Keratinocyte (primary cell): ENCODE results near the gene PTPN21. TPM values are rescaled to one million over a fixed set of nuclear protein-coding genes. Genes with fewer than 3 reads are reported as not detected.

ENCODE experiments used
- DNase-seq: peaks from one replicate; pipeline ENCODE4 v3.0.0-alpha.2; 2011; ENCODE audit warnings: low read depth, missing footprints, low spot score
- FAIRE-seq: peaks from 2 replicates; lab custom pipeline; 2011; peaks lifted over from hg19 to GRCh38; lab: Jason Lieb, UNC
- H2AFZ ChIP-seq: 2 replicates; pipeline ENCODE4 v1.6.0; 2012; ENCODE audit warnings: low read length, control low read depth, inconsistent platforms; ENCODE audit not compliant: control insufficient read depth
- H3K27ac ChIP-seq: 2 replicates; pipeline ENCODE4 v1.5.1; 2011; ENCODE audit warnings: low read length; ENCODE audit not compliant: control insufficient read depth, insufficient read depth
- H3K27me3 ChIP-seq: 3 replicates; pipeline ENCODE4 v1.6.0; 2011; ENCODE audit warnings: low read length; ENCODE audit not compliant: control insufficient read depth, insufficient read depth; ENCODE audit errors: extremely low read depth
- H3K36me3 ChIP-seq, 2 experiments: 2 replicates in 1 of 2; 3 replicates in 1 of 2; pipeline ENCODE4 v1.5.1; 2011; ENCODE audit warnings: low read length in 2 of 2, mild to moderate bottlenecking in 1 of 2; ENCODE audit not compliant: control insufficient read depth in 2 of 2, insufficient read depth in 2 of 2; ENCODE audit errors: extremely low read depth in 1 of 2
- H3K4me1 ChIP-seq: 3 replicates; pipeline ENCODE4 v1.5.1; 2011; ENCODE audit warnings: low read length; ENCODE audit not compliant: control insufficient read depth, insufficient read depth; ENCODE audit errors: extremely low read depth
- H3K4me2 ChIP-seq: 3 replicates; pipeline ENCODE4 v1.6.0; 2011; ENCODE audit warnings: low read depth, low read length; ENCODE audit not compliant: control insufficient read depth, insufficient read depth; ENCODE audit errors: extremely low read depth
- H3K4me3 ChIP-seq, 3 experiments: fragments of 200-600 bp in 1 of 3; sonication (generic) in 1 of 3; 2 replicates in 2 of 3; 3 replicates in 1 of 3; pipeline ENCODE4 v1.5.1; 2011 to 2016; ENCODE audit warnings: low read length in 3 of 3, mild to moderate bottlenecking in 3 of 3, control low read depth in 2 of 3, inconsistent platforms in 1 of 3, low read depth in 1 of 3, mixed read lengths in 1 of 3, mixed run types in 1 of 3, moderate library complexity in 1 of 3; ENCODE audit not compliant: control insufficient read depth in 2 of 3, insufficient read depth in 2 of 3; ENCODE audit errors: extremely low read depth in 1 of 3
- H3K79me2 ChIP-seq: 2 replicates; pipeline ENCODE4 v1.6.0; 2012; ENCODE audit warnings: low read length; ENCODE audit not compliant: control insufficient read depth, insufficient read depth
- H3K9ac ChIP-seq: 3 replicates; pipeline ENCODE4 v1.6.0; 2011; ENCODE audit warnings: low read length; ENCODE audit not compliant: control insufficient read depth, insufficient read depth; ENCODE audit errors: extremely low read depth
- H3K9me1 ChIP-seq: 3 replicates; pipeline ENCODE4 v1.6.0; 2011; ENCODE audit warnings: low read length; ENCODE audit not compliant: control insufficient read depth, insufficient read depth; ENCODE audit errors: extremely low read depth
- H3K9me3 ChIP-seq: 2 replicates; pipeline ENCODE4 v1.5.1; 2012; ENCODE audit warnings: low read depth, low read length; ENCODE audit not compliant: control insufficient read depth
- H4K20me1 ChIP-seq: 3 replicates; pipeline ENCODE4 v1.6.0; 2011; ENCODE audit warnings: low read length; ENCODE audit not compliant: control insufficient read depth, insufficient read depth; ENCODE audit errors: extremely low read depth
- CTCF ChIP-seq, 3 experiments: IDR thresholded peaks in 1 of 3; conservative IDR thresholded peaks in 1 of 3; optimal IDR thresholded peaks in 1 of 3; 2 replicates in 2 of 3; 3 replicates in 1 of 3; pipeline versions ENCODE3 to v1.5.1; 2011; ENCODE audit warnings: low read length in 3 of 3, mild to moderate bottlenecking in 3 of 3, moderate library complexity in 2 of 3, control low read depth in 1 of 3, inconsistent platforms in 1 of 3; ENCODE audit not compliant: insufficient read depth in 2 of 3; ENCODE audit errors: extremely low read depth in 1 of 3
- EZH2 ChIP-seq: IDR thresholded peaks from one replicate; pipeline ENCODE4 v1.6.1; 2012; ENCODE audit warnings: inconsistent platforms, mild to moderate bottlenecking, low read length, moderate library complexity
- dilution Hi-C: fragments of 300-500 bp; cut with MboI; formaldehyde crosslinking; loops from one replicate; pipeline ENCODE4 v1.7.0; 2020; ENCODE audit warnings: low sequenced_read_pairs; ENCODE audit not compliant: extremely low pct_ligation_motif_present
- polyA plus RNA-seq, 5 experiments: library from polyadenylated mRNA; depleted of rRNA in 3 of 5; stranded (reverse) in 3 of 5; stranded (forward) in 1 of 5; unstranded in 1 of 5; fragments of >200 nt; gene quantifications; 1 replicate in 1 of 5; 2 replicates in 3 of 5; 3 replicates in 1 of 5; pipeline versions ENCODE4 v1.2.1 to v1.2.3, GENCODE V29; 2011 to 2012; ENCODE audit warnings: missing spikeins in 2 of 5, low read depth in 1 of 5, low replicate concordance in 1 of 5

Gene PTPN21
- polyA plus RNA-seq, 1 donor (not counting 4 experiments of a cell fraction or from before 2014, with no cell fraction given): 7.4 TPM

- no peaks in the 10 kb centered on the region for H3K9me3 ChIP-seq
- TF ChIP-seq CTCF (optimal IDR thresholded peaks at IDR 0.05 in 1 of 3, IDR thresholded peaks at IDR 0.05 in 1 of 3, conservative IDR thresholded peaks at IDR 0.05 in 1 of 3; ENCODE audit: extremely low read depth in 1 of 3, insufficient read depth in 2 of 3, low read length in 3 of 3) (no peak), EZH2 (no peak)
- no peaks in the 10 kb centered on the region for H3K4me1 ChIP-seq
- FAIRE-seq (no peak), DNase-seq (no peak)
- no peaks in the 10 kb centered on the region for H3K79me2 ChIP-seq
- H3K27ac ChIP-seq: no peak overlapping the region
- no peaks in the 10 kb centered on the region for H3K27me3 ChIP-seq
- H3K9me1 ChIP-seq: no peaks in the 10 kb centered on the region
- dilution Hi-C loops: no loop called here
- no peak overlapping the region for H3K9ac ChIP-seq
- no peak overlapping the region for H2AFZ ChIP-seq
- H3K4me3 ChIP-seq: no peak overlapping the region
- H3K36me3 ChIP-seq: peaks cover 15 to 19% of the 10 kb centered on the region in 2 experiments
- no peaks in the 10 kb centered on the region for H4K20me1 ChIP-seq
- H3K4me2 ChIP-seq: no peak overlapping the region
Observed at GRCh38 chr14:88468406-88468805, 86.4 kb downstream of the PTPN21 start.

GRCh38 chr14:88463318-88463717 lies 91.5 kb downstream of the PTPN21 start:
- H3K27me3 ChIP-seq: no peaks in the 10 kb centered on the region
- no peaks in the 10 kb centered on the region for H3K9me3 ChIP-seq
- H3K4me2 ChIP-seq: no peak overlapping the region
- no peaks in the 10 kb centered on the region for H4K20me1 ChIP-seq
- FAIRE-seq (no peak), DNase-seq (no peak)
- no peak overlapping the region for H3K27ac ChIP-seq
- no peaks in the 10 kb centered on the region for H3K9me1 ChIP-seq
- no peaks in the 10 kb centered on the region for H3K79me2 ChIP-seq
- TF ChIP-seq CTCF (optimal IDR thresholded peaks at IDR 0.05 in 1 of 3, IDR thresholded peaks at IDR 0.05 in 1 of 3, conservative IDR thresholded peaks at IDR 0.05 in 1 of 3; ENCODE audit: extremely low read depth in 1 of 3, insufficient read depth in 2 of 3, low read length in 3 of 3) (peak; percentile 35 to 54 (median 46)), EZH2 (no peak)
- H3K4me1 ChIP-seq: no peaks in the 10 kb centered on the region
- dilution Hi-C loops: no loop called here
- H3K4me3 ChIP-seq: no peak overlapping the region
- H3K9ac ChIP-seq: no peak overlapping the region
- no peak overlapping the region for H2AFZ ChIP-seq
- peaks cover 4 to 8% of the 10 kb centered on the region in 2 experiments for H3K36me3 ChIP-seq
